Activated T-cell treated with anti-CD3 and anti-CD28 coated beads for 4 hours (primary cell): Measurements from ENCODE around the gene TBR1.

Experiments used
- DNase-seq: peaks from one replicate; pipeline ENCODE4 v3.0.0-alpha.2; 2020

Gene TBR1

GRCh38 chr2:161415987-161416707 is at the start of gene TBR1:
TSS of gene TBR1 (plus strand) at chr2:161416297. CDS start at chr2:161416411, 114 bp downstream.
- DNase-seq = no peak

GRCh38 chr2:161367675-161368074 is 48.4 kb upstream of the TBR1 start:
- no peak for DNase-seq

- no peak for DNase-seq
Observed at GRCh38 chr2:161369311-161369710, 46.8 kb upstream of the TBR1 start.

- no peak for DNase-seq
Observed at GRCh38 chr2:161370981-161371380, 45.1 kb upstream of the TBR1 start.

- DNase-seq = no peak
Observed at GRCh38 chr2:161371869-161372268, 44.2 kb upstream of the TBR1 start.

GRCh38 chr2:161373942-161374341 is 42.2 kb upstream of the TBR1 start:
- DNase-seq = no peak

GRCh38 chr2:161374446-161374845 is 41.7 kb upstream of the TBR1 start:
- DNase-seq = no peak

- DNase-seq = no peak
Observed at GRCh38 chr2:161379740-161380139, 36.4 kb upstream of the TBR1 start.

GRCh38 chr2:161381546-161381945 is 34.6 kb upstream of the TBR1 start:
- DNase-seq = no peak

GRCh38 chr2:161382747-161383146 is 33.4 kb upstream of the TBR1 start:
- DNase-seq = no peak

GRCh38 chr2:161384864-161385263 is 31.2 kb upstream of the TBR1 start:
- DNase-seq = no peak

- DNase-seq = no peak
Observed at GRCh38 chr2:161386228-161386824, 29.8 kb upstream of the TBR1 start.

GRCh38 chr2:161388146-161388779 is 27.8 kb upstream of the TBR1 start:
- no peak for DNase-seq

- no peak for DNase-seq
Observed at GRCh38 chr2:161391737-161392506, 24.2 kb upstream of the TBR1 start.

- DNase-seq = no peak
Observed at GRCh38 chr2:161400076-161400475, 16.0 kb upstream of the TBR1 start.

GRCh38 chr2:161402297-161402696 is 13.8 kb upstream of the TBR1 start:
- no peak for DNase-seq

- DNase-seq = no peak
Observed at GRCh38 chr2:161406316-161406715, 9.8 kb upstream of the TBR1 start.

GRCh38 chr2:161407597-161407996 is 8.5 kb upstream of the TBR1 start:
- DNase-seq = no peak

- no peak for DNase-seq
Observed at GRCh38 chr2:161409308-161409907, 6.7 kb upstream of the TBR1 start.

GRCh38 chr2:161412346-161412745 is 3.8 kb upstream of the TBR1 start:
- no peak for DNase-seq

- no peak for DNase-seq
Observed at GRCh38 chr2:161414042-161415033, 1.8 kb upstream of the TBR1 start.
